K562 (cell line): ENCODE measurements around the gene ZDHHC12. TPM values are rescaled to one million over a fixed set of nuclear protein-coding genes. Genes with fewer than 3 reads are reported as not detected.

Experiments used
- CREB5 ChIP-seq: fragments of 250-450 bp; sonication (Bioruptor Pico); IDR thresholded peaks from 2 replicates; pipeline ENCODE4 v1.5.0; 2020; ENCODE audit warnings: mild to moderate bottlenecking
- E2F3 ChIP-seq: fragments of 250-450 bp; sonication (Bioruptor Pico); IDR thresholded peaks from 2 replicates; pipeline ENCODE4 v1.4.0; 2020; ENCODE audit warnings: mild to moderate bottlenecking
- FOS ChIP-seq: IDR thresholded peaks from 3 replicates; pipeline ENCODE4 v1.6.1; 2011; ENCODE audit not compliant: insufficient read length; ENCODE audit errors: extremely low read depth
- FUS ChIP-seq: fragments of 200-400 bp; formaldehyde crosslinking; optimal IDR thresholded peaks from 2 replicates; pipeline ENCODE3; 2017; ENCODE audit warnings: low read depth, low read length
- MLX ChIP-seq, 2 experiments: fragments of 450-650 bp in 1 of 2; sonication (generic) in 1 of 2; formaldehyde crosslinking; conservative IDR thresholded peaks; 2 replicates each; pipeline versions ENCODE4 v1.4.0 to v1.8.1; 2020 to 2022; ENCODE audit warnings: mild to moderate bottlenecking in 1 of 2, missing genetic modification reagents in 1 of 2
- NFIX ChIP-seq: fragments of 250-450 bp; sonication (Bioruptor Pico); IDR thresholded peaks from 2 replicates; pipeline ENCODE4 v1.4.0; 2020; ENCODE audit warnings: low read depth, mild to moderate bottlenecking, moderate library complexity
- PTRF ChIP-seq: fragments of 450-650 bp; IDR thresholded peaks from 2 replicates; pipeline ENCODE4 v1.6.1; 2016; ENCODE audit warnings: mild to moderate bottlenecking, missing genetic modification characterization, missing compliant biosample characterization
- RB1 ChIP-seq: fragments of 450-650 bp; IDR thresholded peaks from 2 replicates; pipeline ENCODE4 v1.6.1; 2017; ENCODE audit warnings: low read depth, mild to moderate bottlenecking
- RBBP5 ChIP-seq: fragments of 200-600 bp; sonication (generic); IDR thresholded peaks from 2 replicates; pipeline ENCODE4 v1.6.1; 2012; ENCODE audit warnings: borderline replicate concordance, mild to moderate bottlenecking, low read length, control low read depth, inconsistent platforms; ENCODE audit not compliant: insufficient read depth, poor library complexity, severe bottlenecking
- SP2 ChIP-seq: IDR thresholded peaks from 2 replicates; pipeline ENCODE4 v1.6.1; 2011; ENCODE audit warnings: mild to moderate bottlenecking, low read depth, low read length, moderate library complexity; ENCODE audit not compliant: poor library complexity, severe bottlenecking; ENCODE audit errors: extremely low read depth
- TCF15 ChIP-seq: fragments of 250-450 bp; sonication (Bioruptor Pico); IDR thresholded peaks from 2 replicates; pipeline ENCODE4 v1.8.0; 2022; ENCODE audit warnings: moderate library complexity, mild to moderate bottlenecking, inconsistent platforms
- THRAP3 ChIP-seq: fragments of 450-650 bp; IDR thresholded peaks from 2 replicates; pipeline ENCODE4 v1.6.1; 2016; ENCODE audit warnings: mild to moderate bottlenecking, inconsistent platforms, borderline replicate concordance
- TRIM24 ChIP-seq, 2 experiments: fragments of 450-650 bp; IDR thresholded peaks; 2 replicates each; pipeline ENCODE4 v1.6.1; 2016
- XRCC3 ChIP-seq: fragments of 450-650 bp; IDR thresholded peaks from 2 replicates; pipeline ENCODE4 v1.6.1; 2017; ENCODE audit warnings: mild to moderate bottlenecking, moderate library complexity
- XRCC5 ChIP-seq: fragments of 200-400 bp; formaldehyde crosslinking; IDR thresholded peaks from 2 replicates; pipeline ENCODE4 v1.6.1; 2017; ENCODE audit warnings: low read depth, mild to moderate bottlenecking, low read length
- ZNF407 ChIP-seq: fragments of 450-650 bp; IDR thresholded peaks from 2 replicates; pipeline ENCODE4 v1.6.1; 2016; ENCODE audit warnings: low read depth
- polyA plus RNA-seq, 8 experiments: library from polyadenylated mRNA; depleted of rRNA in 4 of 8; stranded (reverse) in 5 of 8; unstranded in 3 of 8; fragments of >200 nt; fragmentation: Nextera tagmentation in 2 of 8; fragmentation: Illumina TruSeq in 1 of 8; extraction: Ambion mirVana in 2 of 8; extraction: Trizol in 1 of 8; gene quantifications; 2 replicates each; pipeline versions ENCODE4 v1.2.1 to v1.2.3, GENCODE V29; 2011 to 2014; ENCODE audit warnings: inconsistent platforms in 1 of 8, missing spikeins in 1 of 8
- total RNA-seq, 7 experiments: library from RNA; depleted of rRNA in 6 of 7; stranded (reverse); fragments of >200 nt in 6 of 7; fragmentation: Illumina TruSeq in 2 of 7; extraction: Trizol in 2 of 7; gene quantifications; 2 replicates each; pipeline versions ENCODE4 v1.2.1 to v1.2.3, GENCODE V29; 2011 to 2021; ENCODE audit warnings: low replicate concordance in 1 of 7

ZDHHC12 gene
- total and polyA plus RNA-seq, 9 of the 15 experiments (the other 6 are each of a cell fraction or from before 2014, with no cell fraction given), result 0.21 to 38.0 (median 13.8) TPM

- TF ChIP-seq FOS, result peak; percentile 87
- peak; percentile 74 for TF ChIP-seq SP2
- TF ChIP-seq FUS, result peak; percentile 21
- TF ChIP-seq RBBP5, result peak; percentile 37
- TF ChIP-seq NFIX (CRISPR knock-in tag), result no peak
- no peak for TF ChIP-seq XRCC3
- peak; percentile 58; the same call in 1 of the 2 replicates for TF ChIP-seq XRCC5
- TF ChIP-seq PTRF (tag), result no peak
- TF ChIP-seq RB1, result peak; percentile 71
- no peak for TF ChIP-seq CREB5 (CRISPR knock-in tag)
- no peak for TF ChIP-seq ZNF407
- no peak for TF ChIP-seq MLX (CRISPR knock-in tag; conservative IDR thresholded peaks at IDR 0.05)
- no peak for TF ChIP-seq TCF15 (CRISPR knock-in tag)
- no peak for TF ChIP-seq THRAP3
- TF ChIP-seq E2F3, result peak; percentile 73; the same call in 1 of the 2 replicates
- peak in 1 of 2 experiments; percentile 43; a peak in 1 of 4 replicates for TF ChIP-seq TRIM24 (IDR thresholded peaks at IDR 0.05)
These were observed at the start of gene ZDHHC12 (continued) for GRCh38 chr9:128723866-128724743.
